ENCODE results near the gene BOLL. TPM values are rescaled to one million over a fixed set of nuclear protein-coding genes. Genes with fewer than 3 reads are reported as not detected.

The BOLL gene
- total RNA-seq, 2 donors from 2014 or later: not detected

DNA sequence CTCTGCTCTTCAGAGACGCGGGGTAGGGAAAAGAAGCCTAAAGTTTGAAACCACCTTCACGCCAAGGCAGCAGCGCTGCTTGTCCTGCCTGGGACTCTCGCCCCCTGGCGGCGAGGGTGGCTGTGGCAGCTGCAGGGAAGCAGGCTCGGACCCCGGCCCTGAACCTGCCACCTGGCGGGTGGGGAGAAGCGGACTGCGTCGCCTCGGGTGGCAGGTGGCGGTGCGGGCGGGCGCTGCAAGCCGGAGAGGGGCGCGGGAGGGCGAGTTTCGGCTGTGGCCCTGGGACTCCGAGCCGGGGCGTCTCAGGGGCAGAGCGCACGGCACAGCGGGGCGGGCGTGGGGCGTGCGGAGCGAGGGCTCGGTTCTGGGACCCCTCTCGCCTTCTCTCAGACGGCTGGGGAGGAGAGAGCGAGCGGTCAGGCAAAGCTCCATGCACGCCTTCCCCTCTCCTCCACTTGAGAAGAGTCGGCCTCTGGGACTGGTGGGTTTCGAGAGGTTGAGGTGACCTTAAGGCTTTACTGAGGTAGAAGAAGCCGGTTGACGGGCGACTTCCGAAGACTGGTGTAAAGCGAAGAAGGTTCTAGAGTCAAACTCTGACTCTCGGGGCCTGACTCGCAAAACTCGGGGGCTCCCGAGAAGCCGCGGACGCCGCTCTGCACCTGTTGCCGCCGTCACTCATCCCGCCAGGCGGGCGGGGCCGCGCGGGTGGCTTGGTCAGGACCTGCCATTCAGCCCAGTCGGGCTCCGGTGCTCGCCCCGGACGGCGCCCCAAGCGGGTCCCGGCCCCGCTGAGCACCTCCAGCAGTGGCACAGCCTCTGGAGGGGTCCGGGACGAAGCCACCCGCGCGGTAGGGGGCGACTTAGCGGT, 1.1 kb upstream of the BOLL start:
- DNase-seq (peak; percentile 16 to 67 (median 38)), ATAC-seq (peak; percentile 67)
- 4 to 10% methylated on average over 38 to 79 of the region's 79 CpGs for WGBS, 2 donors
- H3K27ac ChIP-seq: no peak overlapping the region
- H3K4me3 ChIP-seq: peak overlapping the region; percentile 28 to 30
- peaks cover 10% of the 10 kb centered on the region for H3K4me1 ChIP-seq
- no peaks in the 10 kb centered on the region for H3K36me3 ChIP-seq (replicated peaks in 1 of 2; ENCODE audit: insufficient read depth in 1 of 2, low read depth in 2 of 2)
- intact Hi-C loops (cut with DNase I): no loop called here
- no peaks in the 10 kb centered on the region for H3K9me3 ChIP-seq
- no peaks in the 10 kb centered on the region for H3K27me3 ChIP-seq
- no peak for TF ChIP-seq POLR2A (IDR thresholded peaks at IDR 0.05)
- TF ChIP-seq, protein P1, sequence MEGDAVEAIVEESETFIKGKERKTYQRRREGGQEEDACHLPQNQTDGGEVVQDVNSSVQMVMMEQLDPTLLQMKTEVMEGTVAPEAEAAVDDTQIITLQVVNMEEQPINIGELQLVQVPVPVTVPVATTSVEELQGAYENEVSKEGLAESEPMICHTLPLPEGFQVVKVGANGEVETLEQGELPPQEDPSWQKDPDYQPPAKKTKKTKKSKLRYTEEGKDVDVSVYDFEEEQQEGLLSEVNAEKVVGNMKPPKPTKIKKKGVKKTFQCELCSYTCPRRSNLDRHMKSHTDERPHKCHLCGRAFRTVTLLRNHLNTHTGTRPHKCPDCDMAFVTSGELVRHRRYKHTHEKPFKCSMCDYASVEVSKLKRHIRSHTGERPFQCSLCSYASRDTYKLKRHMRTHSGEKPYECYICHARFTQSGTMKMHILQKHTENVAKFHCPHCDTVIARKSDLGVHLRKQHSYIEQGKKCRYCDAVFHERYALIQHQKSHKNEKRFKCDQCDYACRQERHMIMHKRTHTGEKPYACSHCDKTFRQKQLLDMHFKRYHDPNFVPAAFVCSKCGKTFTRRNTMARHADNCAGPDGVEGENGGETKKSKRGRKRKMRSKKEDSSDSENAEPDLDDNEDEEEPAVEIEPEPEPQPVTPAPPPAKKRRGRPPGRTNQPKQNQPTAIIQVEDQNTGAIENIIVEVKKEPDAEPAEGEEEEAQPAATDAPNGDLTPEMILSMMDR (IDR thresholded peaks at IDR 0.05): peak in 6 of 7 experiments; percentile 23 to 43 (median 36)

DNA sequence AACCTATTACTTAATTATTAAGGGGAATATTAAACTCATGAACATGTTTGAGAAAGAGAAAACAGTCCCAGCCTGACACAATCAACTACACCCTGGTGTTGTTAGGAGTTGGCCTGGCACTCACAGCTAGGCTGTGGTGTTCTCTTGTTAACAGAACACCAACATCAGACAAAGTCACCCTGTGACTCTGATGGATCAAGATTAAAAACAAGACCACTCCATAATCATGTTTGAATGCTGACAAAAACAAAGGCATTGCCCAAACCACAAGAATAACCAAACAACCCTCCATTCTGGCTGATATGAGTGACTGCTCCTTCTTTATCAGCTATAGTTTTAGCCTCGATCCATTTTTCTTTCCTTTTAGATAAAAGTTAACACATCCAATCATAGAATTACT, 3.0 kb downstream of the BOLL start:
- ATAC-seq (no peak), DNase-seq (no peak)
- Histone ChIP-seq H3K9me3 (no peaks in the 10 kb centered on the region), H3K36me3 (replicated peaks in 1 of 2; ENCODE audit: insufficient read depth in 1 of 2, low read depth in 2 of 2) (no peaks in the 10 kb centered on the region), H3K27me3 (no peaks in the 10 kb centered on the region), H3K4me3 (no peak overlapping the region), H3K4me1 (peaks cover 10% of the 10 kb centered on the region), H3K27ac (no peak overlapping the region)
- WGBS, 2 donors: 14 to 15% methylated on average over 1 of the region's 1 CpG
- TF ChIP-seq, protein P1 (IDR thresholded peaks at IDR 0.05): no peak
- no peak for TF ChIP-seq POLR2A (IDR thresholded peaks at IDR 0.05)
- intact Hi-C loops (cut with DNase I): no loop called here

DNA sequence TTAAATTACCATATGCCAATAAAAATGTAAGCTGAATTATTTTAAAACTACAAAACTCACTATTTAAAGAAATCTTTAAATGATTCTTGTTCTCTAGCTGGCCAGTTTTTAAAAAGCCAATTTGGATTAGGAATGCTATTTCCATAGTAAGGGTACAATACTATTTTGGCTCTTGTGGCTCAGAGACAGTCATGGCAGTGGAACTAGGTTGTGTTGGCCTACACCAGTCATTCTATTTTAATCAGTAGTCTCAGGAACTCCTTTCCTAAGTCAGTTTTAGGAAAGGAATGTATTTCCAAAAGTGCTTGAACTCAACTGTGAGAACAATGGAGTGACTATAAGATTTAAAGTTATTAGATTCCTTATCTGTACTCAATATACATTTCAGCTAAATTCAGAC, 5.9 kb downstream of the BOLL start:
- Histone ChIP-seq H3K4me3 (no peak overlapping the region), H3K27ac (no peak overlapping the region), H3K27me3 (no peaks in the 10 kb centered on the region), H3K9me3 (no peaks in the 10 kb centered on the region), H3K4me1 (no peaks in the 10 kb centered on the region), H3K36me3 (replicated peaks in 1 of 2; ENCODE audit: insufficient read depth in 1 of 2, low read depth in 2 of 2) (no peaks in the 10 kb centered on the region)
- intact Hi-C loops (cut with DNase I): no loop called here
- ATAC-seq (no peak), DNase-seq (no peak)
- no peak for TF ChIP-seq POLR2A (IDR thresholded peaks at IDR 0.05)
- TF ChIP-seq, protein P1 (IDR thresholded peaks at IDR 0.05): no peak

DNA sequence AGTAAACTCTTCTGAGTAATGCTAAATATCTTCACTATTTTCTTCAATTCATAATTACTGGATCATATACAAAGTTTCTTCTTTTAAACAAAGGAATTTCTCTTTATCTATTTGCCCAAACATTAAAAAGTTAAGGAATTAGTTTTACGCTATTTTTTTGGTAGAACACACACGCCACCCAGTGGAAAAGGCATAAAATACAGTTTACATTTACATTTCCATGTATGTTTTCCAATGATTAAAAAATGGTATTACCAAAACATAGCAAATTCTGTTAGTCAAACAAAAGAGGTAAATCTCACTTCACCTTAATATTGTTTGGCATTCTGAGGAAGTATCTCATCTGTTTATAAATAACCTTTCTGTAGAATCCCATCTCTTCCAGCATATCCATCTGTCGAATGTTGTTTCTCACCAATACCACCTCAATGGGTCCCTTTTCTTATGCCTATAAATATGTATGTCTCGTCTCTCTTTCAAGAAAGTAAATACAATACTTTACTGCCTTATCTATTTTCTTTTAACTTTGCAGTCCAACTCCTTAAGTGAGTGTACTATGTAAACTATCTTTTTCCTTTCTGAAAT, 7.2 kb downstream of the BOLL start:
- Histone ChIP-seq H3K9me3 (no peaks in the 10 kb centered on the region), H3K36me3 (replicated peaks in 1 of 2; ENCODE audit: insufficient read depth in 1 of 2, low read depth in 2 of 2) (no peaks in the 10 kb centered on the region), H3K27me3 (no peaks in the 10 kb centered on the region), H3K4me1 (no peaks in the 10 kb centered on the region), H3K4me3 (no peak overlapping the region), H3K27ac (no peak overlapping the region)
- DNase-seq (no peak), ATAC-seq (no peak)
- WGBS, 2 donors: 19 to 22% methylated on average over 4 of the region's 4 CpGs
- TF ChIP-seq, protein P1 (IDR thresholded peaks at IDR 0.05): peak; percentile 11 to 82 (median 75)
- no peak for TF ChIP-seq POLR2A (IDR thresholded peaks at IDR 0.05)
- intact Hi-C loops (cut with DNase I): no loop called here
